Endothelial cell of umbilical vein (primary cell): ENCODE data around the gene CPED1. TPM values are rescaled to one million over a fixed set of nuclear protein-coding genes. Genes with fewer than 3 reads are reported as not detected.
"Not testable (repeated sequence)": the region's sequence is repeated elsewhere in the genome, so short reads cannot be mapped to it uniquely, and the experiment has no call there.

ENCODE experiments used
- BruUV-seq: library from RNA; stranded (reverse); fragments of 400-500 nt; replicated peaks from 2 replicates; lab custom pipeline; 2021; lab: Mats Ljungman, UMichigan
- CTCF ChIA-PET: fragments of 300-600, 350-600 bp; sonication (Branson Sonifier 250); formaldehyde crosslinking; loops from one replicate; lab custom pipeline; 2021; ENCODE audit warnings: antibody characterized with exemption, inconsistent platforms; lab: Charles Lee
- POLR2A ChIA-PET: fragments of 300-600, 350-600 bp; sonication (Branson Sonifier 250); formaldehyde crosslinking; loops from one replicate; lab custom pipeline; 2021; ENCODE audit warnings: antibody characterized with exemption, inconsistent platforms; lab: Charles Lee
- DNase-seq: peaks from one replicate; pipeline ENCODE4 v3.0.0-alpha.2; 2011; ENCODE audit warnings: low read depth, low spot score
- FAIRE-seq: peaks from 2 replicates; lab custom pipeline; 2011; peaks lifted over from hg19 to GRCh38; lab: Jason Lieb, UNC
- H2AFZ ChIP-seq: 2 replicates; pipeline ENCODE4 v1.6.0; 2012; ENCODE audit warnings: low read depth, low read length, control low read depth, inconsistent platforms
- H3K27ac ChIP-seq: 2 replicates; pipeline ENCODE4 v1.5.1; 2011; ENCODE audit warnings: low read depth, mild to moderate bottlenecking, control low read depth, low read length, moderate library complexity; ENCODE audit not compliant: insufficient read depth
- H3K27me3 ChIP-seq, 2 experiments: 2 replicates each; pipeline versions ENCODE4 v1.6.0 to v1.6.1; 2011; ENCODE audit warnings: low read length in 2 of 2, mixed read lengths in 1 of 2; ENCODE audit not compliant: control insufficient read depth in 2 of 2, insufficient read depth in 2 of 2
- H3K36me3 ChIP-seq, 2 experiments: 2 replicates in 1 of 2; 3 replicates in 1 of 2; pipeline ENCODE4 v1.5.1; 2011; ENCODE audit warnings: low read length in 2 of 2, mild to moderate bottlenecking in 1 of 2, moderate library complexity in 1 of 2; ENCODE audit not compliant: control insufficient read depth in 2 of 2, insufficient read depth in 2 of 2; ENCODE audit errors: extremely low read depth in 1 of 2
- H3K4me1 ChIP-seq: 3 replicates; pipeline ENCODE4 v1.5.1; 2011; ENCODE audit warnings: mild to moderate bottlenecking, low read length; ENCODE audit not compliant: control insufficient read depth, insufficient read depth; ENCODE audit errors: extremely low read depth
- H3K4me2 ChIP-seq: 2 replicates; pipeline ENCODE4 v1.6.1; 2011; ENCODE audit warnings: low read length, control low read depth, mixed read lengths; ENCODE audit not compliant: insufficient read depth
- H3K4me3 ChIP-seq, 3 experiments: fragments of 200-600 bp in 1 of 3; sonication (generic), shearing (Covaris generic) in 1 of 3; replicated peaks in 1 of 3; 2 replicates each; pipeline ENCODE4 v1.5.1; 2011 to 2016; ENCODE audit warnings: control low read depth in 3 of 3, low read length in 3 of 3, mild to moderate bottlenecking in 2 of 3, inconsistent platforms in 1 of 3, low read depth in 1 of 3, moderate library complexity in 1 of 3; ENCODE audit not compliant: insufficient read depth in 1 of 3
- H3K79me2 ChIP-seq: 2 replicates; pipeline ENCODE4 v1.6.0; 2012; ENCODE audit warnings: low read length, inconsistent platforms; ENCODE audit not compliant: control insufficient read depth, insufficient read depth
- H3K9ac ChIP-seq: replicated peaks from 2 replicates; pipeline ENCODE3; 2011; ENCODE audit warnings: low read length, control low read depth; ENCODE audit not compliant: insufficient read depth; ENCODE audit errors: extremely low read depth
- H3K9me1 ChIP-seq: replicated peaks from 3 replicates; pipeline ENCODE4 v1.6.0; 2011; ENCODE audit warnings: mild to moderate bottlenecking, low read length; ENCODE audit not compliant: control insufficient read depth, insufficient read depth; ENCODE audit errors: extremely low read depth
- H3K9me3 ChIP-seq: replicated peaks from 2 replicates; pipeline ENCODE4 v1.5.1; 2012; ENCODE audit warnings: low read length, inconsistent platforms; ENCODE audit not compliant: control insufficient read depth, insufficient read depth
- H4K20me1 ChIP-seq: replicated peaks from 2 replicates; pipeline ENCODE3; 2011; ENCODE audit warnings: mild to moderate bottlenecking, low read length; ENCODE audit not compliant: control insufficient read depth, insufficient read depth; ENCODE audit errors: extremely low read depth
- EZH2 ChIP-seq: IDR thresholded peaks from 2 replicates; pipeline ENCODE4 v1.6.1; 2012; ENCODE audit warnings: borderline replicate concordance, low read depth, mild to moderate bottlenecking, moderate library complexity, low read length, inconsistent platforms; ENCODE audit not compliant: severe bottlenecking
- FOS ChIP-seq: IDR thresholded peaks from 2 replicates; pipeline ENCODE4 v1.6.1; 2011; ENCODE audit warnings: mild to moderate bottlenecking, low read length, moderate library complexity, borderline replicate concordance; ENCODE audit not compliant: insufficient read depth
- MYC ChIP-seq: IDR thresholded peaks from one replicate; pipeline ENCODE4 v1.6.1; 2011; ENCODE audit warnings: mild to moderate bottlenecking, low read depth, low read length
- dilution Hi-C: fragments of 300-500 bp; cut with MboI; formaldehyde crosslinking; loops from one replicate; pipeline ENCODE4 v1.15.0; 2019; ENCODE audit warnings: low sequenced_read_pairs; ENCODE audit not compliant: extremely low pct_ligation_motif_present
- intact Hi-C: fragments of 100-400 bp; cut with micrococcal nuclease; formaldehyde crosslinking; loops from one replicate; pipeline ENCODE4 v1.10.0; 2022
- polyA plus RNA-seq, 4 experiments: library from polyadenylated mRNA; depleted of rRNA in 3 of 4; stranded (reverse) in 3 of 4; unstranded in 1 of 4; fragments of >200 nt; gene quantifications; 2 replicates each; pipeline versions ENCODE4 v1.2.1 to v1.2.3, GENCODE V29; 2011 to 2012; ENCODE audit warnings: missing spikeins in 1 of 4
- total RNA-seq: library from RNA; stranded (reverse); gene quantifications from 2 replicates; pipeline ENCODE4 v1.2.3, GENCODE V29; 2021

The CPED1 gene
- total and polyA plus RNA-seq, 2 donors (not counting 3 experiments of a cell fraction or from before 2014, with no cell fraction given) = 0.22 to 3.0 TPM

- intact Hi-C loops = no loop called here
- BruUV-seq = no TSS peak
- CTCF ChIA-PET = interaction anchor here (1.0 to 2.0 kb wide), 3 partner anchors 13 to 28 kb away, joined by 4 to 6 read pairs (median 4); no protein-coding TSS in a partner anchor
Observed at GRCh38 chr7:121062671-121063279, 74.3 kb downstream of the CPED1 start.

DNA sequence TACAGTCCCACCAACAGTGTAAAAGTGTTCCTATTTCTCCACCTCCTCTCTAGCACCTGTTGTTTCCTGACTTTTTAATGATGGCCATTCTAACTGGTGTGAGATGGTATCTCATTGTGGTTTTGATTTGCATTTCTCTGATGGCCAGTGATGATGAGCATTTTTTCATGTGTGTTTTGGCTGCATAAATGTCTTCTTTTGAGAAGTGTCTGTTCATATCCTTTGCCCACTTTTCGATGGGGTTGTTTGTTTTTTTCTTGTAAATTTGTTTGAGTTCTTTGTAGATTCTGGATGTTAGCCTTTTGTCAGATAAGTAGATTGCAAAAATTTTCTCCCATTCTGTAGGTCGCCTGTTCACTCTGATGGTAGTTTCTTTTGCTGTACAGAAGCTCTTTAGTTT lies 79.2 kb downstream of the CPED1 start:
- BruUV-seq, dilution Hi-C loops, CTCF ChIA-PET: not testable (repeated sequence)

More at GRCh38 chr7:121062671-121063279, 74.3 kb downstream of the CPED1 start:
- Histone ChIP-seq H3K79me2 (no peaks in the 10 kb centered on the region), H3K27ac (no peak overlapping the region), H3K27me3 (peaks cover 3 to 4% of the 10 kb centered on the region in 2 experiments), H3K9ac (no peak overlapping the region), H2AFZ (no peak overlapping the region), H3K4me3 (no peak overlapping the region), H3K4me1 (no peaks in the 10 kb centered on the region), H3K36me3 (no peaks in the 10 kb centered on the region), H3K9me1 (no peaks in the 10 kb centered on the region), H4K20me1 (no peaks in the 10 kb centered on the region), H3K9me3 (no peaks in the 10 kb centered on the region), H3K4me2 (no peak overlapping the region)
- POLR2A ChIA-PET = no interaction called here
- dilution Hi-C loops = no loop called here
- DNase-seq (no peak), FAIRE-seq (no peak)
- no peak for TF ChIP-seq MYC
- TF ChIP-seq EZH2 = no peak
- no peak for TF ChIP-seq FOS

More for the DNA sequence above, 79.2 kb downstream of the CPED1 start:
- H3K4me1 ChIP-seq, H3K27ac ChIP-seq, intact Hi-C loops, H3K4me2 ChIP-seq, DNase-seq, H2AFZ ChIP-seq, H3K36me3 ChIP-seq, H4K20me1 ChIP-seq, H3K9me3 ChIP-seq, FAIRE-seq, H3K27me3 ChIP-seq, H3K79me2 ChIP-seq, POLR2A ChIA-PET, H3K4me3 ChIP-seq, H3K9ac ChIP-seq, H3K9me1 ChIP-seq: not testable (repeated sequence)
